Fibroblast of upper back skin (primary cell): ENCODE measurements around the gene TBRG4.

Source experiments
- DNase-seq: peaks from one replicate; pipeline ENCODE4 v3.0.0-alpha.2; 2013

TBRG4 gene

GRCh38 chr7:45140827-45141226, 29.3 kb upstream of the TBRG4 start:
- no peak for DNase-seq

GRCh38 chr7:45138433-45139267, 27.2 kb upstream of the TBRG4 start:
- DNase-seq = no peak

- DNase-seq = peak; percentile 73
Measured at GRCh38 chr7:45136106-45137060, 24.9 kb upstream of the TBRG4 start.

- DNase-seq = no peak
Measured at GRCh38 chr7:45133877-45134276, 22.4 kb upstream of the TBRG4 start.

GRCh38 chr7:45133352-45133751, 21.9 kb upstream of the TBRG4 start:
- DNase-seq = no peak

GRCh38 chr7:45132708-45133320, 21.3 kb upstream of the TBRG4 start:
- DNase-seq = no peak

GRCh38 chr7:45131891-45132290, 20.4 kb upstream of the TBRG4 start:
- DNase-seq = no peak

GRCh38 chr7:45130910-45131309, 19.4 kb upstream of the TBRG4 start:
- no peak for DNase-seq

GRCh38 chr7:45129906-45130305, 18.4 kb upstream of the TBRG4 start:
- DNase-seq = no peak

- DNase-seq = no peak
Measured at GRCh38 chr7:45129181-45129800, 17.8 kb upstream of the TBRG4 start.

GRCh38 chr7:45126920-45127319, 15.4 kb upstream of the TBRG4 start:
- DNase-seq = no peak

GRCh38 chr7:45126201-45126600, 14.7 kb upstream of the TBRG4 start:
- no peak for DNase-seq

GRCh38 chr7:45125193-45125904, 13.9 kb upstream of the TBRG4 start:
- no peak for DNase-seq

- no peak for DNase-seq
Measured at GRCh38 chr7:45123913-45124710, 12.6 kb upstream of the TBRG4 start.

GRCh38 chr7:45122975-45123860, 11.7 kb upstream of the TBRG4 start:
- DNase-seq = no peak

GRCh38 chr7:45119550-45119949, 8.1 kb upstream of the TBRG4 start:
- DNase-seq = no peak

GRCh38 chr7:45118889-45119331, 7.4 kb upstream of the TBRG4 start:
- no peak for DNase-seq

- no peak for DNase-seq
Measured at GRCh38 chr7:45118292-45118691, 6.8 kb upstream of the TBRG4 start.

GRCh38 chr7:45117582-45117981, 6.1 kb upstream of the TBRG4 start:
- DNase-seq = no peak

GRCh38 chr7:45116048-45116447, 4.6 kb upstream of the TBRG4 start:
- no peak for DNase-seq
